ENCODE measurements around the gene ATF7. TPM values are rescaled to one million over a fixed set of nuclear protein-coding genes. Genes with fewer than 3 reads are reported as not detected.

Gene ATF7
- total and polyA plus RNA-seq, 2 donors (not counting 3 experiments of a cell fraction or from before 2014, with no cell fraction given), result 36.0 to 68.5 TPM

- Histone ChIP-seq H3K4me1 (ENCODE audit: control insufficient read depth, extremely low read depth, insufficient read depth, low read length) (peaks cover 31% of the 10 kb centered on the region), H3K9ac (replicated peaks; ENCODE audit: extremely low read depth, insufficient read depth, low read length) (peak overlapping the region; percentile 74), H2AFZ (ENCODE audit: low read depth, low read length) (no peak overlapping the region), H3K79me2 (ENCODE audit: control insufficient read depth, insufficient read depth, low read length) (peaks cover 79% of the 10 kb centered on the region), H3K9me1 (replicated peaks; ENCODE audit: control insufficient read depth, extremely low read depth, insufficient read depth, low read length) (no peaks in the 10 kb centered on the region), H4K20me1 (replicated peaks; ENCODE audit: control insufficient read depth, extremely low read depth, insufficient read depth, low read length) (peaks cover 2% of the 10 kb centered on the region), H3K27ac (ENCODE audit: insufficient read depth, low read depth, low read length) (peak overlapping the region; percentile 76), H3K36me3 (ENCODE audit: control insufficient read depth in 2 of 2, extremely low read depth in 1 of 2, insufficient read depth in 2 of 2, low read length in 2 of 2) (peaks cover 0 to 2% of the 10 kb centered on the region in 2 experiments), H3K4me3 (replicated peaks in 1 of 3; ENCODE audit: insufficient read depth in 1 of 3, low read depth in 1 of 3, low read length in 3 of 3) (peak overlapping the region in 2 of 3 experiments; percentile 49 to 67), H3K27me3 (ENCODE audit: control insufficient read depth in 2 of 2, insufficient read depth in 2 of 2, low read length in 2 of 2) (no peaks in the 10 kb centered on the region), H3K9me3 (replicated peaks; ENCODE audit: control insufficient read depth, insufficient read depth, low read length) (no peaks in the 10 kb centered on the region), H3K4me2 (ENCODE audit: insufficient read depth, low read length) (peak overlapping the region; percentile 99)
- peak; percentile 77 for DNase-seq (ENCODE audit: low read depth, low spot score)
- intact Hi-C loops (cut with micrococcal nuclease), result loop anchor here (1.0 to 2.0 kb wide), 3 partner anchors 9 to 57 kb away; partner anchors contain the start of gene ATF7
- TF ChIP-seq POLR2A (IDR thresholded peaks at IDR 0.05; ENCODE audit: low read depth, low read length), result no peak
- TF ChIP-seq FOS (IDR thresholded peaks at IDR 0.05; ENCODE audit: borderline replicate concordance, insufficient read depth, low read length), result no peak
- no peak for TF ChIP-seq POLR2AphosphoS5 (IDR thresholded peaks at IDR 0.05; ENCODE audit: insufficient read depth, low read depth, low read length)
- peak; percentile 17 for TF ChIP-seq GATA2 (IDR thresholded peaks at IDR 0.05; ENCODE audit: insufficient read depth, insufficient read length, low read depth, low read length)
- TF ChIP-seq, protein P1, sequence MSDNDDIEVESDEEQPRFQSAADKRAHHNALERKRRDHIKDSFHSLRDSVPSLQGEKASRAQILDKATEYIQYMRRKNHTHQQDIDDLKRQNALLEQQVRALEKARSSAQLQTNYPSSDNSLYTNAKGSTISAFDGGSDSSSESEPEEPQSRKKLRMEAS (IDR thresholded peaks at IDR 0.05; ENCODE audit: insufficient read depth, insufficient read length), result no peak
- peak; percentile 33 for TF ChIP-seq JUN (IDR thresholded peaks at IDR 0.05; ENCODE audit: borderline replicate concordance, insufficient read depth, insufficient read length, low read depth)
- TF ChIP-seq EZH2 (IDR thresholded peaks at IDR 0.05; ENCODE audit: borderline replicate concordance, low read depth, low read length, severe bottlenecking), result no peak
- TF ChIP-seq MYC (IDR thresholded peaks at IDR 0.05; ENCODE audit: low read depth, low read length), result no peak
- TF ChIP-seq, protein P2, sequence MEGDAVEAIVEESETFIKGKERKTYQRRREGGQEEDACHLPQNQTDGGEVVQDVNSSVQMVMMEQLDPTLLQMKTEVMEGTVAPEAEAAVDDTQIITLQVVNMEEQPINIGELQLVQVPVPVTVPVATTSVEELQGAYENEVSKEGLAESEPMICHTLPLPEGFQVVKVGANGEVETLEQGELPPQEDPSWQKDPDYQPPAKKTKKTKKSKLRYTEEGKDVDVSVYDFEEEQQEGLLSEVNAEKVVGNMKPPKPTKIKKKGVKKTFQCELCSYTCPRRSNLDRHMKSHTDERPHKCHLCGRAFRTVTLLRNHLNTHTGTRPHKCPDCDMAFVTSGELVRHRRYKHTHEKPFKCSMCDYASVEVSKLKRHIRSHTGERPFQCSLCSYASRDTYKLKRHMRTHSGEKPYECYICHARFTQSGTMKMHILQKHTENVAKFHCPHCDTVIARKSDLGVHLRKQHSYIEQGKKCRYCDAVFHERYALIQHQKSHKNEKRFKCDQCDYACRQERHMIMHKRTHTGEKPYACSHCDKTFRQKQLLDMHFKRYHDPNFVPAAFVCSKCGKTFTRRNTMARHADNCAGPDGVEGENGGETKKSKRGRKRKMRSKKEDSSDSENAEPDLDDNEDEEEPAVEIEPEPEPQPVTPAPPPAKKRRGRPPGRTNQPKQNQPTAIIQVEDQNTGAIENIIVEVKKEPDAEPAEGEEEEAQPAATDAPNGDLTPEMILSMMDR (IDR thresholded peaks at IDR 0.05; ENCODE audit: extremely low read depth in 1 of 2, insufficient read depth in 1 of 2, low read depth in 1 of 2, low read length in 2 of 2), result no peak
- dilution Hi-C loops (cut with MboI; ENCODE audit: extremely low pct_ligation_motif_present, low sequenced_read_pairs), result no loop called here
- FAIRE-seq, result peak; percentile 21
- POLR2A ChIA-PET, result interaction anchor here (0.6 to 1.3 kb wide), 4 partner anchors 36 to 89 kb away, joined by 3 to 8 read pairs (median 6); no protein-coding TSS in a partner anchor
- CTCF ChIA-PET, result interaction anchor here (0.8 to 4.5 kb wide), 6 partner anchors 12 to 74 kb away, joined by 3 to 21 read pairs (median 3); no protein-coding TSS in a partner anchor
- no TSS peak for BruUV-seq (replicated peaks)
Measured at GRCh38 chr12:53617700-53618099, 8.5 kb downstream of the ATF7 start.
